ENCODE measurements around the gene KAT7.

GRCh38 chr17:49858796-49859195, 70.3 kb downstream of the KAT7 start:
- TF ChIP-seq CTCF (IDR thresholded peaks at IDR 0.05; ENCODE audit: insufficient read depth, low read length, poor library complexity, severe bottlenecking) (no peak), EZH2phosphoT487 (conservative IDR thresholded peaks at IDR 0.05; ENCODE audit: low read length) (no peak)
